ENCODE measurements around the gene ABCA5. TPM values are rescaled to one million over a fixed set of nuclear protein-coding genes. Genes with fewer than 3 reads are reported as not detected.

ABCA5 gene
- total RNA-seq, 1 experiment from 2014 or later = 4.5 TPM

- Histone ChIP-seq H2AK5ac (ENCODE audit: insufficient read length, low read length) (no peak overlapping the region), H2BK20ac (ENCODE audit: low read depth, low read length, poor library complexity, severe bottlenecking) (no peak overlapping the region), H4K5ac (ENCODE audit: insufficient read length, low read depth, low read length) (no peak overlapping the region), H3K14ac (ENCODE audit: insufficient read depth, low read length) (no peak overlapping the region), H3K56ac (ENCODE audit: insufficient read length, low read depth, low read length) (no peak overlapping the region), H3K27ac (ENCODE audit: insufficient read length, low read depth, low read length) (no peak overlapping the region), H2BK12ac (ENCODE audit: insufficient read length, low read depth, low read length) (no peak overlapping the region), H3K4me2 (ENCODE audit: insufficient read depth, insufficient read length, low read length) (no peak overlapping the region), H3K18ac (ENCODE audit: insufficient read length, low read depth, low read length) (no peak overlapping the region), H3K4ac (ENCODE audit: low read depth, low read length) (no peak overlapping the region), H2BK5ac (ENCODE audit: insufficient read length, low read length) (no peak overlapping the region), H4K91ac (ENCODE audit: insufficient read length, low read depth, low read length) (no peak overlapping the region), H3K4me1 (ENCODE audit: insufficient read depth, low read length) (no peaks in the 10 kb centered on the region), H3K27me3 (ENCODE audit: insufficient read depth, low read length) (no peaks in the 10 kb centered on the region), H3K9me3 (ENCODE audit: control insufficient read depth, low read depth, low read length) (no peaks in the 10 kb centered on the region), H3K9ac (ENCODE audit: extremely low read depth, insufficient read length, low read length) (no peak overlapping the region), H3K23me2 (ENCODE audit: insufficient read length, low read depth, low read length, poor library complexity, severe bottlenecking) (no peaks in the 10 kb centered on the region), H3K79me1 (ENCODE audit: insufficient read depth, low read depth, low read length, poor library complexity, severe bottlenecking) (no peaks in the 10 kb centered on the region), H4K8ac (replicated peaks; ENCODE audit: insufficient read length, low read depth, low read length) (no peak overlapping the region), H4K20me1 (ENCODE audit: control insufficient read depth, insufficient read depth, insufficient read length) (no peaks in the 10 kb centered on the region), H3K23ac (ENCODE audit: insufficient read length, low read depth, low read length) (no peak overlapping the region), H2BK15ac (ENCODE audit: low read depth, low read length) (no peak overlapping the region), H2BK120ac (ENCODE audit: low read depth, low read length, poor library complexity, severe bottlenecking) (no peak overlapping the region), H3K79me2 (ENCODE audit: insufficient read depth, low read length) (no peaks in the 10 kb centered on the region), H2AFZ (ENCODE audit: low read length) (no peak overlapping the region), H3T11ph (ENCODE audit: low read length) (no peak overlapping the region)
- Mint-ChIP-seq H3K36me3 (ENCODE audit: insufficient read depth in 1 of 3, low read depth in 3 of 3) (no peaks in the 10 kb centered on the region; a peak in 2 of 7 replicates), H3K4me1 (peaks cover 15 to 22% of the 10 kb centered on the region in 2 experiments), H3K9me3 (no peaks in the 10 kb centered on the region), H3K27ac (no peak overlapping the region), H3K27me3 (ENCODE audit: low read depth) (no peaks in the 10 kb centered on the region), H3K4me3 (no peak overlapping the region)
- no peak for TF ChIP-seq CTCF (conservative IDR thresholded peaks at IDR 0.05)
- DNase-seq = no peak
Observed at GRCh38 chr17:69344939-69345338, 18.0 kb upstream of the ABCA5 start.

Measured in H9 (cell line).